Stimulated activated CD8-positive, alpha-beta memory T cell treated with anti-CD3 and anti-CD28 coated beads, Interleukin-12 subunit alpha, Interleukin-12 subunit beta, amount 100 ng/mL, for 1 hour (primary cell): ENCODE results near the gene C2CD4B.

Experiments used
- DNase-seq: peaks from one replicate; pipeline ENCODE4 v3.0.0-alpha.2; 2020; ENCODE audit warnings: low read depth

The C2CD4B gene, protein sequence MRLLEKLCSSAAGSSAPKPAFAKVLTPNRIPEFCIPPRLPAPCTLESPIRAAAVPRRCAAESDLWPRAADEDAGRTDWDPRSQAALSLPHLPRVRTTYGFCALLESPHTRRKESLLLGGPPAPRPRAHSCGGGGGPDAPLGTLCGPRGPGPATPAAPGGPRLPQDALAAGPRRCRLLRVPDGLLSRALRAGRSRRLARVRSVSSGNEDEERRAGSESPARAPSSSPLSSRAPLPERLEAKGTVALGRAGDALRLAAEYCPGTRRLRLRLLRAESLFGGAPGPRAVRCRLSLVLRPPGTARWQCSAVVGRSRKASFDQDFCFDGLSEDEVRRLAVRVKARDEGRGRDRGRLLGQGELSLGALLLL

DNA sequence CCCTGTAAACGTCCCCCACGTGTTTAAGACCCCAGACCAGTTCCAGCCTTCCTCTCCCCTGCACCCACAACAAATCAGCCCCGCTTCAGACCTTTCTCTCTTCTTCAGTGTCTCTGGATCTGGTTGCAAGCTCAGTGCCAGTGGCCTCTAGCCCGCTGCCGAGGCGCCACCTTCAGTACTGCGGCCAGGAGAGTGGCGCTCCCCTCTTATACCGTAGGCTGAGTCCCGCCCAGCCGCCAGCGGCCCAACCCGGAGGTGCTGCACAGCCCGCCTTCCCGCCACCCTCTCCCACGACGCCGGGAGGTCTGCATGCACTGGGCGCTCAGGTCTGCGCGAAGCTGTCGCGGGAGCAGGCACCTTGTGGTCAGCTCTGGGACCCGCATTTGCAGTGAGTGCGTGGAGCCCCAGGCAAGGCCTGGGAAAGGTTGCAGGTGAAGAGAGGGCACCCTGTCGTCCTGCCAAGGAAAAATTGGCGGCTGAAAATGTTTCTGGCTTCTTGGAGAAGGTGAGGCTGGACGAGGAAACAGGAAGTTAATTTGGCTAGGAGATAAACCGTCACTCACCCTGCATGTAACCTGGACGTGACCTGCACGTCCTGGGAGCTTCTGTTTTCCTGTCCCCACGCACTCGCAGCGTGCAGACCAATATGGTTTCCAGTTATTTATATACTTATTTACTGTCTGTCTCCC lies at the start of gene C2CD4B:
TSS of gene C2CD4B (minus strand) at position 182 of the 689 bp plus-strand sequence. CDS start 301 bp downstream, outside the sequence.
- no peak for DNase-seq

DNA sequence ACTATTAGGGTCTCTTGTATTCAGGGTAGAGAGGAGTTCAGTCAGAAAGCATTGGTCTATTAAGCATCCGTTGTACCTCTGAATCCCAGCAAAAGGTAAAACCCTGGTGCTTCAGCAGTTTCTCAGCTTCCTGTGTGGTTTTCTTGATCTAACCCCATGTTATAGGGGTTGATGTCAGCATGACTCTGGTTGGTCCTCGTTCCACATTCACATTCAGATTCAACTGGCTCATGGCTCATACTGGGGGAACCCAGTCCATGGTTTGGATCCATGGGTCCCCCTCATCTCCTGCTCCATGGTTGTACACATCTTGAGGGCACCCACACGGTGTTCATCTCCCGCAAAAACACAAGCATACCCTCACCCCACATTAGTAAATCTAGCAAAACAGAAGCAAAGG lies 47.7 kb upstream of the C2CD4B start:
- DNase-seq = no peak

DNA sequence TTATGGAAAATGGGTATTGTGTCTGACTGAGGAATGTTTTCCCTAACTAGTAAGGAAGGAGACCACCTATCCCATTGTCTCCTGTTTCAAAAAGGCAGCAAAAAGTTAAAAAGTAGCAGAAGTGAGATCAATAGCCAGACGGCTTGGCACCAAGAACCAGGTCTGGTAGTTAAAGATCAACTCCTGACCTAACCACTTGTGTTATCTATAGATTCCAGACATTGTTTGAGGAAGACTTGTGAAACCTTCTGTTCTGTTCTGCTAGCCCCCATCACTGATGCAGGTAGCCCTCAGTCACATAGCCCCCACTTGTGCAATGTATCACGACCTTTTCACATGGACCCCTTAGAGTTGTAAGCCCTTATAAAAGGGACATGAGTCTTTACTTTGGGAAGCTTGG lies 46.3 kb upstream of the C2CD4B start:
- no peak for DNase-seq

DNA sequence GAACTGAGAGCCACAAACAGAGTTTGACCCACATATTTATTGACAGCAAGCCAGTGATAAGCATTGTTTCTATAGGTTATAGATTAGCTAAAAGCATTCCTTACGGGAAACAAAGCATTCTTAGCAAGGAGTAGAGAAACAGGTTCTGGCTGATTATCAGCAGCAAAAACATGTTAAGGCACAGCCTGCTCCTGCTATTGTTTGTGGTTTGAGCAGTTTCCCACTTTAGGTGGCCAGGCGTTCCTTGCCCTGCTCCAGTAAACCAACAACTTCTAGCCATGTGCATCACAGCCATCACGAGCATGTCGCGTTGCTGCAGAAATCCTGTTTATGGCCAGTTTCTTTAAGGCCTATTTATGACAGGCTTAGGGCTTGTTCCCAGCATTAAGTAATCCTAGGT lies 44.7 kb upstream of the C2CD4B start:
- no peak for DNase-seq

DNA sequence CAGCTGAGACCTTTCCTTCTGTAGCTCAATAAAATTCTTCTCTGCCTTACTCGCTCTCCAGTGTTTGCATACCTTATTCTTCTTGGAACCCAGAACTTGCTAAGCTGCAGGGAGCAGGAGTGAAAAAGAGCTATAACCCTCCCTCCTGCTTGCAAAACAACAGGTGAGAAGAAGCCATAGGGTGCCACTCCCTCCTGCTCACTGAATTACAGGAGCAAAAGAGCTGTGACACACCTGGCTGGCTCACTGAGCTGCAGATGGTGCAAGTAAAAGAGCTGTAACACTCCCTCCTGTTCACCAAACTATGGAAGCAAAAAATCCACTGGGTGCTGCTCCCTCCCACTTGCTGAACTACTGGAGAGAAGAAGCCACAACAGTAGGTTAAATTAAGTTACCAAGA lies 44.2 kb upstream of the C2CD4B start:
- DNase-seq = no peak

DNA sequence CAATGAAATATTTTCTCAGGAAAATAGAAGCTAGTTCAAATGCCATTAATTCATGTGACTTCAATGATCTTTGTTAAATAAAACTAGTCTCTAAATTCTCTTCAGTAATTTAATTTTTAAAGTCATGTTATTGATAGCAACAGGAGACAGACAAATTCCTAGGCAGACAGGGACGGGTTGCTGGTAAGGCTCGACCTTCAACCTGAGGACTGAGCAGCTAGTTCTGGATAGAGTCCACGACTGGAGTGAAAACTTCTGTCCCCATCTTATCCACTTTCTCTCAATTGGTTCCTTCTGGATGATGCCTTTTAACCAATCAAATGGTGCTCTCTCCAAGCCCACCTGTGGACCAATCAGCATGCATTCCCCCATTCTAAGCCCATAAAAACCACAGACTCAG lies 43.8 kb upstream of the C2CD4B start:
- DNase-seq = no peak

DNA sequence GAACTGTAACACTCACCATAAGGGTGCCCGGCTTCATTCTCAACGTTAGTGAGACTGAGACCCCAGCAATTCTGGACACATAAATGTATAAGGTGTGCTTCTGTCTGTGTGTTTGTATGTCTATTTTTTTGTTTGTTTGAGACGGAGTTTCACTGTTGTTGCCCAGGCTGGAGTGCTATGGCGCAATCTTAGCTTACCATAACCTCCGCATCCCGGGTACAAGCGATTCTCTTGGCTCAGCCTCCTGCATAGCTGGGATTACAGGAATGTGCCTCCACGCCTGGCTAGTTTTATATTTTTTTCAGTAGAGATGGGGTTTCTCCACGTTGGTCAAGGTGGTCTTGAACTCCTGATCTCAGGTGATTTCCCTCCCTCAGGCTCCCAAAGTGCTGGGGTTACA lies 43.3 kb upstream of the C2CD4B start:
- no peak for DNase-seq

DNA sequence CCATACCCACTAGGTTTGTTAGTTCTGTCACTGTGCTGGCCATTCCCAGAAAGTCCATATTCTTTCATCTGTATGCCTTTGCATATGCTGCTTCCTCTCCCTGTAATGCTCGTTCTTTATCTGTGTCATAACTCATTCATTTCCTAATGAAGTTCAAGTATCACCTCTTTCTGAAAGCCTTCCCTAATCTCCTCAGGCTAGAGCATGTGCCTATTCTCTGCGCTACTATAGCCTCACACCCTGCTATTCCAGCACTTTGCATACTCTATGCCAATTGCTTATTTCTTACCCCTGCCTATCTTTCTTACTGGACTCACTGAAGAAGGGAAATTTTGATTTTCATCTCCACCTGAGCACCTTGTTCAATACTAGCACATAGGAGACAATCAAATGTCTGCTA lies 25.6 kb upstream of the C2CD4B start:
- no peak for DNase-seq

DNA sequence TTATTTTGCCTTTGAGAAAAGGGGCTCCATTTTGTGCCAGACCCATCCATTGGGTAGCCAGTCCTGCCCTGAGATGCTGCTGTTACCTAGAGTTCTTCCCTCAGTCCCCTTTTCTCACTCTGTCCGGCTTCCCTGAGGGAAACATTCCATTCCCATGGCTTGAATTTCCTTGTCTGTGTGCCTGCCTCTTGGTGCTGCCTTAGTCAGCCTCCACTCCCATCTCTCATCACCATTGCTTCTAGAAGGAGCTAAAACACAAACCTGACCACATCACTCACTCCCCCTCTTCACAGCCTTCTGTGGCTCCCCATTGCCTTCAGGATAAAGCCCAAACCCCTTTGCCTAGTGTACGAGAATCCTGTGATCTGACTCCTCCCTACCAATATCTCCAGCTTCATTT lies 25.2 kb upstream of the C2CD4B start:
- DNase-seq = no peak

DNA sequence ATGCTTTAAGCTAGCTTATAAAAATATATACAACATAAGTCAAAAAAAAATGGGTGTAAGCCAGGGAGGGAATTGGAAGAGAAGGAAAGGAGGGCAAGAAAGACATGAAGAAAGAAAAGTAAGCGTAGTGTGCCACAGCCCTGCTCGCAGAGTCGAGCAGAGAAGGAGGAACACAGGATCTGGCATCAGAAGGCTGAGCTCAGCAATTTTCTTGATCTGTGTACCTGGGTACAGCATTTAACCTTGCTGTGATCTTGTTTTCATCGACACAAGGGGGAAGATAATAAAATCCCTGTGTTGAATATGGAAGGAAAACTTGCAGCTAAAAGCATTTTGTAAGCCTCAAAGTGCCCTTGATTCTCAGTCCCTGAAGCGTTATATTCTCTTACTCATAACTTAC lies 23.7 kb upstream of the C2CD4B start:
- no peak for DNase-seq

DNA sequence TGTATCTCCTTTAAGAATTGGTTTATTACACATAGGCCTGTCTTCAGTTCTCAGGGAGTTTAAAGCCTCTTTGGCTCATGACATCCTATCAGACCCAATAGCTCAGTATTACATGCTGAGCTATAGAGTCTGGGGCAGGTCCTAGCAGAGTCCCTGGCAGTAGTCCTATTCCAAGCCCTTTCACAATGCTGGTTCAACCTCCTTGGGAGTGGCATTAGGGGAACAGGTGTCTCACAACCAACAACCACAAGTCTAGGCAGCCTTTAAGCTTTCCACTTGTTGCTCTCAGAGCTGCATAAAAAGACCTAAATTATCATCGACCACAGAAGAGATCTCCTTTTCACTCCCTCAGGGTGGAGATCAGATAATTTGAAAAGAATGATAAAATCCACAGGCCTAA lies 22.8 kb upstream of the C2CD4B start:
- DNase-seq = no peak

DNA sequence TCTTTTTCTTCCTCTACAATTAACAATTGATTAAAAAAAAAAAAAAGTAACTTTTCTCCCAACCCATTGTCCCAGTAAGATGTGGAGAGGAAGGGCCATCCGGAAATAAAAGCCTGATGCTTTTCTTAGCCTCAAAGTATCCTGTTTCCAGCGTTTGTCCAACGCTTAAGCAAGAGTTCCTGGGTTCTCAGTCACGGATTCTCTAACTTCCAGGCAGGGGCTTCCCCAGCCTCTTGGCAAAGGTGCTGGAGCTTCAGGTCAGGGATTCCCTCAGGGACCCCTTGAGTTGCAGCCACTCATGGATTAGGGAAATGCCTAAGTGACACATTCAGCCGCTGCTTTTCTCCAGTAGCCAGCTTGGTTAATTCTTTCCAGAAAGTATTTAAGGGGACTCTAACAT lies 22.3 kb upstream of the C2CD4B start:
- DNase-seq = no peak

DNA sequence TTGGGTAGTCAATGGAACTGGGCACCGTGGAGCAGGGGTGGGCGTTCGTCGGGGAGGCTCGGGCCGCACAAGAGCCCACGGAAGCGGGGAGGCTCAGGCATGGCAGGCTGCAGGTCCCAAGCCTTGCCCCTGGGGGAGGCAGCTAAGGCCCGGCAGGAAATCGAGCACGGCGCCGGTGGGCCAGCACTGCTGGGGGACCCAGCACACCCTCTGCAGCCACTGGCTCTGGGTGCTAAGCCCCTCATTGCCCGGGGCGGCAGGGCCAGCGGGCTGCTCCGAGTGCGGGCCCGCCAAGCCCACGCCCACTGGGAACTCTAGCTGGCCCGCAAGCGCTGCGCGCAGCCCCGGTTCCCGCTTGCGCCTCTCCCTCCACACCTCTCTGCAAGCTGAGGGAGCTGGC lies 21.5 kb upstream of the C2CD4B start:
- no peak for DNase-seq

DNA sequence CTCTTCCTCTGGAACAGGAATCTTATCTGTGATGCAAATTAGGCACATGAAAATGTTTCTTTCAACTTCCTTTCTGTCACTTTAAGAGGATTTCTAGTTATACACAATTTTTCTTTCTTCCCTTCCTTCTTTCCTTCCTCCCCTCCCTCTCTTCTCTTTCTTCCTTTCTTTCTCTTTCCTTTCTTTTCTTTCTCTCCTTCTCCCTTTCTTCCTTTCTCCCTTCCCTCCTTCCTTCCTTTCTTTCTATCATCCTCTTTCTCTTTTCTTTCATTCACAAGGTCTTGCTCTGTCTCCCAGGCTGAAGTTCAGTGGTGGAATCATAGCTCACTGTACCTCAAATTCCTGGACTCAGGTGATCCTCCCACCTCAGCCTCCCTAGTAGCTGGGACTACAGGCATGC lies 18.0 kb upstream of the C2CD4B start:
- no peak for DNase-seq

DNA sequence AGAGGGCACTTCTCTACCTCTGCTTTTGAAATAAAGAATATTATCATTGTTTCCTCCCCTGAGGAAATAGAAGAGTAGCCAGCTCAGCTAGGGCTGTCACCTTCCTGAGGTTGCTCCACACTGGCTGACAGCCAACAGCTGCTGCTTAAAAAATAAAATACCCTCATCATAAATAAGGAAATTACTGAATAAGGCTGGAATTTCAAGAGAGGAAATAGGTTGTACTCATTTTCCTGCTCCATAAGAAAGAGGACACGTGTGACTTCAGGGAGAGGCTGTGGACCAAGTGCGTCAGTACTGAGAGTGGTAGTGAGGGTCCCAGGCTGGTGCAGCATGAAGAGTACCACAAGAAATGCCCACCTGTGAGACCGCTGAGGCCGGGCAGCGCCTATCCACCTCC lies 8.1 kb upstream of the C2CD4B start:
- DNase-seq = no peak

DNA sequence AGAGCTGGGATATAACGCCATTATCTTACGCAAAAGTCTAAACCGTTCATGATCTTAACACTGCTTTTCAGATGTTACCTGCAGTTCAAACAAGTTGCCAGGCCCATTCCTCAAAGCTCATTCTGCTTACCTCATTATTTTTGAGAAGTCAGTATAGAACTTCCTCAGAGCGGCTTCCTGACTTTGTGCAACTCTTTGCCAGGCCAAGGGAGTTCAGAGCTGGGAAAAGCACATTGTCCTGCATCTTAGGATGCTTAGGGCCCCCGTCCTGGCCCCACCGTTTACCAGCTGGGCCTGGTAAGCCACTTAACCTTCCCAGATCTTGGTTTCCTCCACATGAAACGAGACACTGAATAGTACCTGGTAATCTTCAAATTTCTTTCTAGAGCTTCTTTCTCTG lies 6.8 kb upstream of the C2CD4B start:
- no peak for DNase-seq

DNA sequence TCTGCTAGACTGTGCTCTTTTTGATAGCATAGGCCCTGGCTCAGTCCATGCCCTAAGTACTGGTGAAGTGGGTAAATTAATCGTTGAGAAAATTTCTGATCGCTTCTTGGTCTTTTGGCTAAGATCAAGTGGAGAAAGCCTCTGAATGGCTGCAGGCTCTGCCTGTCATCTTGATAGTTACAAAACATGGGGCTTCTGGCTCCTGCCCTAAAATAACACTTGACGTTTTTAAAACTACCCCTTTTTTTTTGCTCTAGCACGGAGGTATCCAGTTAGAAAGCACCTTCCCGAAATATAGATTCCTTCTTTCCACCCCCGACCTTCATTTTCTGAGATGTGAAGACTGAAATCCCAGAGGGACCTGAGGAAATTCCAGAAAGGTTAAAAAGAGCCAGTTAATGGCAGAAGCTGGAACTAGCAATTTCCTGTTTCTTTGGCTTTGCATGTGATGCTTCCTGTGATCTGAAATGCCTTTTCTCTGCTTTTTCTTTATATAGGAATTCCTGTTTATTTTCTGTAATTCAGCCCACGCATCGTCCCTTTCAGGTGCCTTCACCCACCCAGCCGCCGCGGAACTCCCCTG lies 799 bp upstream of the C2CD4B start:
- DNase-seq = no peak

DNA sequence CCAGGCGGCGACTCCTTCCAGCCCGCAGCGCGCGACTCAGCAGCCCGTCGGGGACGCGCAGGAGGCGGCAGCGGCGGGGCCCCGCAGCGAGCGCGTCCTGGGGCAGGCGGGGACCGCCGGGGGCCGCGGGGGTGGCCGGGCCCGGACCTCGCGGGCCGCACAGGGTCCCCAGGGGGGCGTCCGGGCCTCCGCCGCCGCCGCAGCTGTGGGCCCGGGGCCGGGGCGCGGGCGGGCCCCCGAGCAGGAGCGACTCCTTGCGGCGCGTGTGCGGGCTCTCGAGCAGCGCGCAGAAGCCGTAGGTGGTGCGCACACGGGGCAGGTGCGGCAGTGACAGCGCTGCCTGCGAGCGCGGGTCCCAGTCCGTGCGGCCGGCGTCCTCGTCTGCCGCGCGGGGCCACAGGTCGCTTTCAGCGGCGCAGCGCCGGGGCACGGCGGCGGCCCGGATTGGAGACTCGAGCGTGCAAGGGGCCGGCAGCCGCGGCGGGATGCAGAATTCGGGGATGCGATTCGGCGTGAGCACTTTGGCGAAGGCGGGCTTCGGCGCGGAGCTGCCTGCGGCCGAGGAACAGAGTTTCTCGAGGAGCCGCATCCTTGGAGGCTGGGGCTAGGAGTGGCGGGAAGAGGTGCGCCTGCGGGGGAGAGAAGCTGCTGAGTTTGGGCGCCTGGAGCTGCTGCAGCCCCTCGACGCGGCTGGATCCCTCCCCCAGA lies 535 bp downstream of the C2CD4B start:
- DNase-seq = no peak

DNA sequence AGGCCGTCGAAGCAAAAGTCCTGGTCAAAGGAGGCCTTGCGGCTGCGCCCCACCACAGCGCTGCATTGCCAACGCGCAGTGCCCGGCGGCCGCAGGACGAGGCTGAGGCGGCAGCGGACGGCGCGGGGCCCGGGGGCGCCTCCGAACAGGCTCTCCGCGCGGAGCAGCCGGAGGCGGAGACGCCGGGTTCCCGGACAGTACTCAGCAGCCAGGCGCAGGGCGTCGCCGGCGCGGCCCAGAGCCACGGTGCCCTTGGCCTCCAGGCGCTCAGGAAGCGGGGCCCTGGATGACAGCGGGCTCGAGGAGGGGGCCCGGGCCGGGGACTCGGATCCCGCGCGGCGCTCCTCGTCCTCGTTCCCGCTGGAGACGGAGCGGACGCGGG lies 1.1 kb downstream of the C2CD4B start:
- no peak for DNase-seq

DNA sequence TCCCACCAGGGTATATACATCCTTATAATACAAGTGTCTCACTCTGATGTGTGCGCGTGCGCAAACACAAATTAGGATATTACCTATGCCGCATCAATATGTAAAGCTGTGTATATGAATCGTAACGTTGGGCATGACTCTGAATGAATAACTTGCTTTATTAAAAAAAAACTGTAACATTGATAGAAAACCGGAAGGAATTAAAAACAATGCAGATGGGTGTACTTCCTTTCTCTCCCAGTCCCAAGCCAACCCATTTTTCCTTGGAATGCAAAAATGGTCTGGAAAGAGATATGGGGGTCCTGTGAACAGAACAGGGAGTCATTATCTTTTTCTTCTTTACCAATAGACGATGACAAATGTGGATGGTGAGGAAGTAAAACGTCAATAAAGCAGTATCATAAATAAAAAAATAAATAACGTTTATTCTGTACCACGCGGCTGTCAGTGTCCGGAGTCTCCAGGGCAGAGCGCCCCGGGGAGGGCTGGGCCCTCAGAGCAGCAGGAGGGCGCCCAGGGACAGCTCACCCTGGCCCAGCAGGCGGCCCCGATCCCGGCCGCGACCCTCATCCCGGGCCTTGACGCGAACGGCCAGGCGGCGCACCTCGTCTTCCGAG lies 1.6 kb downstream of the C2CD4B start:
- DNase-seq = no peak

DNA sequence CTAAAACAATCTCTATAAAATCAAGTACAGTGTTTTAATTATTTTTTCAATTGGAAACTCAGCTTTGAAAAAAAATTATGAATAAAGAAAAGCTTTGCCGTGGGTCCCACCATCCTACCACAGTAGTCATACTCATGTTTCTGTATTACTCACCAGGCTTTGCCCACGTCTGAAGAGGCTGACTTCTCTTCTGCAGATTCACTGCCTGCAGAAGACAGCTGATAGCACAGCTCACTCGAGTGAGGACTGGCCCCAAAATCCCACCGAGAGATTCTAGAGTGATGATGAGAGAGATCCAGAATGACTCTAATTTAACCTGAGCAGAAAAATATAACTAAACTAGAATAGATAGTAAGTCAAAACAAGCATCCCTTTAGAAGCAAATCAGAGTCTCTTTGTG lies 11.9 kb downstream of the C2CD4B start:
- no peak for DNase-seq

DNA sequence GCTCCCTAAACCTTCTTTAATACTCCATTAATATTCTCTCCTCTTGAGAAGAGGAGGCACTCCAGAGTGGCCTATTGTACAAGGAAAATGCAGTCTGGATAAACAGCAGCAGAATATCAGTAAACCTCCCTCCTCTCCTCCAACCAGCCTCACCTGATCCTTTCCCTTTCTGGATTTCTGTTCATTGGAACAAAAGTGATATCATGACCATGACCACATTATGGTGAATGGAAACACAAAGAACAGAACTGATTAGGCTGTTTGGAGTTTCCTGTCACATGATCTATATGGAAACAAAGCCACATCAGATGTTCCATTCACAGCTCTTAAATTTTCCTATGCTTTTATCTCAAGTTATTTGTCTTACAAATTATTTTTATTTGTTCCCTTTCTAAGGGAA lies 14.6 kb downstream of the C2CD4B start:
- no peak for DNase-seq

DNA sequence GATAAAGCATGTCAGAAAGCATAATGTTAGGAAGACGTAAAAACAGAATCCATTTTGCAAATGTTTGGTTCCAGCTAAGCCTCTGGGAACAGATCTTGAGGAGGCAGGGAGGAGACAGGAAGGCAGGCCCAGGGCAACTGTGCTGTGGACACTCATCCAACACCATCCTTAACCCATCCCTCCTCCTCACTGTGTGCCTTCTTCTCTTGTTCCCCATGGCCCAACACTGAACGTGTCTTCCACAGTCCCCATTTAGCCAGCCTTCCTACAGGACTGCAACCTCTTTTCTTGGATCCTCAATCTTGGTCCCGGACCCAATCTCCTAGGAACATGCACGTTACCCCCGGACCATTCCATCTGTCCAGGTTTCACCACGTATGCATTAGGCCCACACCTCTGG lies 15.4 kb downstream of the C2CD4B start:
- no peak for DNase-seq
